HG02884 (cell line): ENCODE measurements around the gene ATF6B.
"Not testable (repeated sequence)": the region's sequence is repeated elsewhere in the genome, so short reads cannot be mapped to it uniquely, and the experiment has no call there.

ENCODE experiments used
- ATAC-seq: cut with Tn5 transposase; IDR thresholded peaks from one replicate; pipeline ENCODE4 v1.9.1; 2021; ENCODE audit warnings: mild to moderate bottlenecking, moderate library complexity; ENCODE audit not compliant: unreplicated experiment

ATF6B gene

GRCh38 chr6:32108727-32109113 lies 19.3 kb downstream of the ATF6B start:
- no peak for ATAC-seq

GRCh38 chr6:32108094-32108627 lies 19.9 kb downstream of the ATF6B start:
- ATAC-seq: no peak

GRCh38 chr6:32107406-32107805 lies 20.6 kb downstream of the ATF6B start:
- no peak for ATAC-seq

GRCh38 chr6:32105433-32105832 lies 22.6 kb downstream of the ATF6B start:
- no peak for ATAC-seq

- no peak for ATAC-seq
These were observed 25.8 kb downstream of the ATF6B start for GRCh38 chr6:32102255-32102654.

- ATAC-seq: not testable (repeated sequence)
These were observed 27.8 kb downstream of the ATF6B start for GRCh38 chr6:32100251-32100650.

- ATAC-seq: no peak
These were observed 30.7 kb downstream of the ATF6B start for GRCh38 chr6:32097364-32097763.

GRCh38 chr6:32096394-32097258 lies 31.4 kb downstream of the ATF6B start:
- no peak for ATAC-seq

- ATAC-seq: no peak
These were observed 32.0 kb downstream of the ATF6B start for GRCh38 chr6:32096087-32096393.

- ATAC-seq: no peak
These were observed 32.5 kb downstream of the ATF6B start for GRCh38 chr6:32095338-32096086.

- no peak for ATAC-seq
These were observed 35.1 kb downstream of the ATF6B start for GRCh38 chr6:32092760-32093497.

GRCh38 chr6:32089082-32089828 lies 38.8 kb downstream of the ATF6B start:
- no peak for ATAC-seq

GRCh38 chr6:32088487-32089049 lies 39.5 kb downstream of the ATF6B start:
- no peak for ATAC-seq

GRCh38 chr6:32087574-32088486 lies 40.2 kb downstream of the ATF6B start:
- ATAC-seq: no peak

GRCh38 chr6:32086661-32087573 lies 41.1 kb downstream of the ATF6B start:
- ATAC-seq: no peak

- no peak for ATAC-seq
These were observed 42.1 kb downstream of the ATF6B start for GRCh38 chr6:32085759-32086459.

- ATAC-seq: no peak
These were observed 43.3 kb downstream of the ATF6B start for GRCh38 chr6:32084780-32085179.
